Measurements from ENCODE around the gene EVL. TPM values are rescaled to one million over a fixed set of nuclear protein-coding genes. Genes with fewer than 3 reads are reported as not detected.

EVL gene
- total and polyA plus RNA-seq, 2 of the 8 experiments (the other 6 are each of a cell fraction or from before 2014, with no cell fraction given) = 30.7 to 64.6 TPM

GRCh38 chr14:100085462-100085861, 20.2 kb downstream of the EVL start (continued):
- TF ChIP-seq CHD1 (IDR thresholded peaks at IDR 0.05; ENCODE audit: low read depth, low read length) = no peak
- TF ChIP-seq SUZ12 (IDR thresholded peaks at IDR 0.05; ENCODE audit: low read length) = no peak
- no peak for TF ChIP-seq RFX5 (IDR thresholded peaks at IDR 0.05; ENCODE audit: borderline replicate concordance, low read depth, low read length)

All from H1 (cell line).